ENCODE measurements around the gene PLEKHM3.

The PLEKHM3 gene

GRCh38 chr2:208046686-208047085 lies 21.4 kb upstream of the PLEKHM3 start:
- Histone ChIP-seq H3K4me3 (replicated peaks; ENCODE audit: insufficient read depth, low read length) (no peak overlapping the region), H3K27me3 (ENCODE audit: insufficient read depth, poor library complexity, severe bottlenecking) (no peaks in the 10 kb centered on the region), H3K27ac (replicated peaks) (no peak overlapping the region)
- DNase-seq (ENCODE audit: low read depth in 1 of 2, low spot score in 1 of 2), result no peak
- TF ChIP-seq GABPA (IDR thresholded peaks at IDR 0.05; ENCODE audit: low read depth) (no peak), POLR2AphosphoS5 (IDR thresholded peaks at IDR 0.05; ENCODE audit: low read depth) (no peak), SPI1 (IDR thresholded peaks at IDR 0.05; ENCODE audit: borderline replicate concordance, low read depth) (no peak), CTCF (IDR thresholded peaks at IDR 0.05; ENCODE audit: insufficient read depth, low read length) (no peak), REST (IDR thresholded peaks at IDR 0.05; ENCODE audit: insufficient replicate concordance, low read depth) (no peak)

GRCh38 chr2:208042450-208042849 lies 17.1 kb upstream of the PLEKHM3 start:
- Histone ChIP-seq H3K27me3 (ENCODE audit: insufficient read depth, poor library complexity, severe bottlenecking) (no peaks in the 10 kb centered on the region), H3K27ac (replicated peaks) (no peak overlapping the region), H3K4me3 (replicated peaks; ENCODE audit: insufficient read depth, low read length) (no peak overlapping the region)
- no peak for DNase-seq (ENCODE audit: low read depth in 1 of 2, low spot score in 1 of 2)
- TF ChIP-seq GABPA (IDR thresholded peaks at IDR 0.05; ENCODE audit: low read depth), result no peak
- no peak for TF ChIP-seq SPI1 (IDR thresholded peaks at IDR 0.05; ENCODE audit: borderline replicate concordance, low read depth)
- no peak for TF ChIP-seq REST (IDR thresholded peaks at IDR 0.05; ENCODE audit: insufficient replicate concordance, low read depth)
- TF ChIP-seq CTCF (IDR thresholded peaks at IDR 0.05; ENCODE audit: insufficient read depth, low read length), result no peak
- no peak for TF ChIP-seq POLR2AphosphoS5 (IDR thresholded peaks at IDR 0.05; ENCODE audit: low read depth)

GRCh38 chr2:208042041-208042440 lies 16.7 kb upstream of the PLEKHM3 start:
- TF ChIP-seq POLR2AphosphoS5 (IDR thresholded peaks at IDR 0.05; ENCODE audit: low read depth), result no peak
- no peak for TF ChIP-seq SPI1 (IDR thresholded peaks at IDR 0.05; ENCODE audit: borderline replicate concordance, low read depth)
- TF ChIP-seq REST (IDR thresholded peaks at IDR 0.05; ENCODE audit: insufficient replicate concordance, low read depth), result no peak
- TF ChIP-seq CTCF (IDR thresholded peaks at IDR 0.05; ENCODE audit: insufficient read depth, low read length), result no peak
- TF ChIP-seq GABPA (IDR thresholded peaks at IDR 0.05; ENCODE audit: low read depth), result no peak
- Histone ChIP-seq H3K27me3 (ENCODE audit: insufficient read depth, poor library complexity, severe bottlenecking) (no peaks in the 10 kb centered on the region), H3K4me3 (replicated peaks; ENCODE audit: insufficient read depth, low read length) (no peak overlapping the region), H3K27ac (replicated peaks) (no peak overlapping the region)
- DNase-seq (ENCODE audit: low read depth in 1 of 2, low spot score in 1 of 2), result no peak
